Activated naive CD8-positive, alpha-beta T cell treated with anti-CD3 and anti-CD28 coated beads, Interleukin-2, amount 10 ng/mL, durations not matched to agents 7 days and 5 days (primary cell): Measurements from ENCODE around the gene MALAT1. TPM values are rescaled to one million over a fixed set of nuclear protein-coding genes. Genes with fewer than 3 reads are reported as not detected.
"Not testable (repeated sequence)": the region's sequence is repeated elsewhere in the genome, so short reads cannot be mapped to it uniquely, and the experiment has no call there.

Experiments used
- ATAC-seq: fragments of 150-1000 bp; cut with Tn5 transposase; one replicate; pipeline ENCODE4 v1.10.0; 2021; ENCODE audit warnings: low read depth, moderate library complexity
- POLR2A ChIA-PET: fragments of 350-600 bp; sonication (Branson Sonifier 250); formaldehyde crosslinking; loops from one replicate; lab custom pipeline; 2021; ENCODE audit warnings: antibody characterized with exemption; lab: Charles Lee
- DNase-seq: peaks from one replicate; pipeline ENCODE4 v3.0.0; 2021
- H3K27ac Mint-ChIP-seq: one replicate; pipeline ENCODE4 v1.8.0; 2022; ENCODE audit warnings: mild to moderate bottlenecking, mixed read lengths
- H3K27me3 Mint-ChIP-seq: one replicate; pipeline ENCODE4 v1.8.0; 2022; ENCODE audit warnings: mild to moderate bottlenecking, moderate library complexity, mixed read lengths
- H3K36me3 Mint-ChIP-seq: one replicate; pipeline ENCODE4 v1.8.0; 2021; ENCODE audit warnings: mild to moderate bottlenecking, mixed read lengths
- H3K4me1 Mint-ChIP-seq: one replicate; pipeline ENCODE4 v1.8.0; 2021; ENCODE audit warnings: mixed read lengths
- H3K4me3 Mint-ChIP-seq: one replicate; pipeline ENCODE4 v1.8.0; 2022; ENCODE audit warnings: mild to moderate bottlenecking, moderate library complexity, mixed read lengths
- H3K9me3 Mint-ChIP-seq: one replicate; pipeline ENCODE4 v1.8.0; 2021; ENCODE audit warnings: mixed read lengths
- total RNA-seq, 2 experiments: library from RNA; stranded (reverse); gene quantifications; one replicate each; pipeline ENCODE4 v1.2.3, GENCODE V29; 2021

Gene MALAT1
- total RNA-seq, 2 experiments from 2014 or later, result 13,719 to 14,448 TPM

GRCh38 chr11:65471447-65471891 is 27.4 kb upstream of the MALAT1 start:
- H3K4me1 Mint-ChIP-seq, result peaks cover 12% of the 10 kb centered on the region
- POLR2A ChIA-PET, result interaction anchor here (0.7 to 14.5 kb wide), 9 partner anchors 10 to 138 kb away, joined by 3 to 686 read pairs (median 3); partner anchors contain the start of genes DPF2, FRMD8, MALAT1 and NEAT1
- no peak for DNase-seq

DNA sequence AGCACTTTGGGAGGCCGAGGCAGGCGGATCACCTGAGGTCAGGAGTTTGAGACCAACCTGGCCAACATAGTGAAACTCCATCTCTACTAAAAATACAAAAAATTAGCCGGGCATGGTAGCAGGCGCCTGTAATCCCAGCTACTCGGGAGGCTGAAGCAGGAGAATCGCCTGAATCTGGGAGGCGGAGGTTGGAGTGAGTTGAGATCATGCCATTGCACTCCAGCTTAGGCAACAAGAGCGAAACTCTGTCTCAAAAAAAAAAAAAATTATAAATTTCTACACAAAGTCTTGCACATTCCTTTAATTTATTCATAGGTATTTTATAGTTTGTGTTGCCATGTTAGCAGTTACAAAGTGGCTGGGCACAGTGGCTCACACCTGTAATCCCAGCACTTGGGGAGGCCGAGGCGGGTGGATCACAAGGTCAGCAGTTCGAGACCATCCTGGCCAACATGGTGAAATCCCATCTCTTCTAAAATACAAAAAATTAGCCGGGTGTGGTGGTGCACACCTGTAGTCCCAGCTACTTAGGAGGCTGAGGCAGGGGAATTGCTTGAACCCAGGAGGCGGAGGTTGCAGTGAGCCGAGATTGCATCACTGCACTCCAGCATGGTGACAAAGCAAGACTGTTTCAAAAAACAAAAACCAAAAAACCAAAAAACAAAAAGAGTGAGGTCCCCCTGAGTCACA is 26.1 kb upstream of the MALAT1 start:
- not testable (repeated sequence) for H3K36me3 Mint-ChIP-seq, H3K27me3 Mint-ChIP-seq, ATAC-seq, H3K4me3 Mint-ChIP-seq, H3K9me3 Mint-ChIP-seq, DNase-seq
- peaks cover 16% of the 10 kb centered on the region for H3K4me1 Mint-ChIP-seq
- H3K27ac Mint-ChIP-seq, result peak overlapping the region; percentile 90
- POLR2A ChIA-PET, result interaction anchor here (0.8 to 14.5 kb wide), 6 partner anchors 20 to 90 kb away, joined by 3 to 686 read pairs (median 5); partner anchors contain the start of genes MALAT1, NEAT1 and SLC25A45

More at GRCh38 chr11:65471447-65471891, 27.4 kb upstream of the MALAT1 start:
- ATAC-seq, result peak; percentile 32
- H3K36me3 Mint-ChIP-seq, result no peaks in the 10 kb centered on the region
- H3K27me3 Mint-ChIP-seq, result no peaks in the 10 kb centered on the region
- no peak overlapping the region for H3K4me3 Mint-ChIP-seq
- peak overlapping the region; percentile 90 for H3K27ac Mint-ChIP-seq
- H3K9me3 Mint-ChIP-seq, result no peaks in the 10 kb centered on the region

GRCh38 chr11:65473278-65473860 is 25.5 kb upstream of the MALAT1 start:
- Mint-ChIP-seq H3K36me3 (peaks cover 1% of the 10 kb centered on the region), H3K4me1 (peaks cover 16% of the 10 kb centered on the region), H3K4me3 (no peak overlapping the region), H3K9me3 (no peaks in the 10 kb centered on the region), H3K27ac (no peak overlapping the region), H3K27me3 (no peaks in the 10 kb centered on the region)
- DNase-seq (no peak), ATAC-seq (no peak)
- POLR2A ChIA-PET, result interaction anchor here (10.7 to 14.5 kb wide), 2 partner anchors 24 to 53 kb away, joined by 145 to 686 read pairs; partner anchors contain the start of genes MALAT1 and NEAT1

GRCh38 chr11:65474864-65475263 is 24.0 kb upstream of the MALAT1 start:
- Mint-ChIP-seq H3K36me3 (peaks cover 1% of the 10 kb centered on the region), H3K4me1 (peaks cover 13% of the 10 kb centered on the region), H3K27me3 (no peaks in the 10 kb centered on the region), H3K4me3 (no peak overlapping the region), H3K9me3 (no peaks in the 10 kb centered on the region), H3K27ac (no peak overlapping the region)
- DNase-seq (no peak), ATAC-seq (no peak)
- POLR2A ChIA-PET, result interaction anchor here (6.3 to 14.5 kb wide), 2 partner anchors 23 to 54 kb away, joined by 147 to 686 read pairs; partner anchors contain the start of genes MALAT1 and NEAT1

- ATAC-seq (no peak), DNase-seq (no peak)
- peaks cover 2% of the 10 kb centered on the region for H3K27me3 Mint-ChIP-seq
- H3K9me3 Mint-ChIP-seq, result no peaks in the 10 kb centered on the region
- H3K4me1 Mint-ChIP-seq, result peaks cover 13% of the 10 kb centered on the region
- H3K4me3 Mint-ChIP-seq, result peak overlapping the region; percentile 100
- H3K27ac Mint-ChIP-seq, result peak overlapping the region; percentile 98
- POLR2A ChIA-PET, result interaction anchor here (1.0 to 14.5 kb wide), 8 partner anchors 12 to 143 kb away, joined by 3 to 686 read pairs (median 4); partner anchors contain the start of genes DPF2, MALAT1, NEAT1 and PCNX3
- H3K36me3 Mint-ChIP-seq, result peaks cover 1% of the 10 kb centered on the region
Measured at GRCh38 chr11:65476632-65477148, 22.2 kb upstream of the MALAT1 start.

GRCh38 chr11:65477149-65477965 is 21.5 kb upstream of the MALAT1 start:
- Mint-ChIP-seq H3K27ac (peak overlapping the region; percentile 98), H3K27me3 (peaks cover 4% of the 10 kb centered on the region), H3K9me3 (no peaks in the 10 kb centered on the region), H3K4me3 (peak overlapping the region; percentile 100), H3K36me3 (peaks cover 1% of the 10 kb centered on the region), H3K4me1 (peaks cover 9% of the 10 kb centered on the region)
- ATAC-seq (peak; percentile 85), DNase-seq (peak; percentile 92)
- POLR2A ChIA-PET, result interaction anchor here (0.6 to 14.5 kb wide), 9 partner anchors 13 to 138 kb away, joined by 3 to 686 read pairs (median 4); partner anchors contain the start of genes MALAT1, NEAT1 and PCNX3

DNA sequence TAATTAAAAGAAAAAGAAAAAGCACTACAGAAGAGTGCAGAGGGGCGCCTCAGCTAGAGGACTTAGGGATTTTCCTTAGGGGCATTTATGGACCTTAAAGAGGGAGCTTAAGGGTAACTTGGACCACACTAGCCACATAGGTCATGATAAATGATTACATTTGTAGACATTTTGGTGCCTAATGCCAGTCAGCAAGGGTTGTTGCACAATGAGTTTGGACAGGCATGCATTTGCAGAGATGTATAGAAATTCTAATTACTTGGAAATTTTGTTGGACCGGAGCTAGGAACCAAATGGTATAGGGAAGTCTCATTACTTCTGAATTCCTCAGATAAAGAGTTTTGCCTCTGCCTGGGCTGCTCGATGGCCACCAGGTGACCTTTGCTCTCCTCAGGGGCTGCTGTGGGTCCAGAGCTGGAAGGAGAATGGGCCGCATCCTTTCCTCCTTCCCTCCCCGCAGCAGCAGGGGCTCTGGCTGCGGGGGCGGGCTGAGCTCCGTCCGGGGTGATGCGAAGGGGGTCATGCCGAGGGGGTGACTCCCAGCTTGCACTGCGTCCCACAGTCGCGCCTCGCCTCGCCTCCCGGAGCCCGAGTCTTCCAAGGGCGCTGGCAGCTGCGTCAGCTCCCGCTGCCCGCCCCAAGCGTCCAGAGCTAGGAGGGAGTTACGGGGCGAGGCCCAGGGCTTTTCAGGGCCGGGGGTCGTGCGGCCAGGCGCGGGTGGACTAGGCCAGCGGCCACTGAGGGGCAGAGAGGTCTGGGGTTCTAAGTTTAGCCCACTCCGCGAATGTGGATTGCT is 20.3 kb upstream of the MALAT1 start:
- ATAC-seq, result no peak
- peak overlapping the region; percentile 49 for H3K4me3 Mint-ChIP-seq
- no peak for DNase-seq
- H3K36me3 Mint-ChIP-seq, result peaks cover 1% of the 10 kb centered on the region
- peaks cover 8% of the 10 kb centered on the region for H3K27me3 Mint-ChIP-seq
- peaks cover 9% of the 10 kb centered on the region for H3K4me1 Mint-ChIP-seq
- H3K9me3 Mint-ChIP-seq, result no peaks in the 10 kb centered on the region
- H3K27ac Mint-ChIP-seq, result no peak overlapping the region
- POLR2A ChIA-PET, result interaction anchor here (0.8 to 14.5 kb wide), 6 partner anchors 19 to 137 kb away, joined by 3 to 686 read pairs (median 4); partner anchors contain the start of genes MALAT1, NEAT1 and PCNX3

DNA sequence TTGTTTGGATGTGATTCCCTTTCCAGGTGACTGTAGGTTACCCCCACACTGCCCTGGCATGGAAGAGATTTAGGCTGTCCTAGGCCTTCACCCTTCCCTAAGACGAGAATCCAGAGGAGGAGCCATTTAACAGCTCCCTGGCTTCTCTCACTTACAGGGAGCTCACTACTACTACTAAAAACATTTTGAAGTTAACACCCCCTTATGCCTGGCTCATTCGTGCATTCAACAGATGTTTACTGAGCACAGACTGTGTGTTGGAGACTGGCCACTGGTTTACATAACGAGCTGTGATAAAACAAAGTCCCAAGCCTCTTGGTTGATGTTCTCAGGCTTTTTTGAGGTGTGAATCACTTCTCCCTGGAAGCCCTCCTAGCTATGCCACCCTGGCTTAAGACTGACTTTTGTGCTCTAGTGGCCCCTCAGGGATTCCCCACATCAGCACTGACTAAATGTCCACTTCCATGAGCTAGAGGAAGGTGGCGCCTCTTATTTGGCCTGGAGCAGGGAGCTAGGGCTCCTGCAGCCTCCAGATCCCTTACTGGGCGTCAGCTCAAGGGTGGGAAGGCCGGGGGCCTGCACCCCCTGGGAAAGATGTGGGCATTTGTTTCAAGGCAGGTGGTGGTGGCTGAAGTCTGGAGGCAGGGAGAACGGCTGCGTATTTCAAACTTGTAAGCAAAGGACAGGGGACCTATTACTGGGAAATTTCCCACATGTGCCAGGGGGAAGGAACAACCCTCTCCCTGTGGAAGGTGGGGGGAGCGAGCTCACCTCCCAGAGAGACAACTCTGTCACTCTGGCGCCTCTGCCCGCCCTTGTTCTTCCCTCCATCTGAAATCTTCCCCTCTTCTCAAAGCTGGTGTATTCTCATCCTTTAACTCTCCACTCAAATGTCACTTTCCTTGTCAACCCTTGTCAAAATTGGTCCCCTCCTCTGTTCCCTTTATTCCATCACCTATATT is 19.4 kb upstream of the MALAT1 start:
- H3K27ac Mint-ChIP-seq, result no peak overlapping the region
- POLR2A ChIA-PET, result interaction anchor here (0.8 to 14.5 kb wide), 3 partner anchors 18 to 58 kb away, joined by 3 to 686 read pairs (median 147); partner anchors contain the start of genes MALAT1 and NEAT1
- H3K27me3 Mint-ChIP-seq, result peaks cover 10% of the 10 kb centered on the region
- H3K9me3 Mint-ChIP-seq, result no peaks in the 10 kb centered on the region
- DNase-seq, result no peak
- no peak overlapping the region for H3K4me3 Mint-ChIP-seq
- peaks cover 1% of the 10 kb centered on the region for H3K36me3 Mint-ChIP-seq
- H3K4me1 Mint-ChIP-seq, result peaks cover 9% of the 10 kb centered on the region
- no peak for ATAC-seq

DNA sequence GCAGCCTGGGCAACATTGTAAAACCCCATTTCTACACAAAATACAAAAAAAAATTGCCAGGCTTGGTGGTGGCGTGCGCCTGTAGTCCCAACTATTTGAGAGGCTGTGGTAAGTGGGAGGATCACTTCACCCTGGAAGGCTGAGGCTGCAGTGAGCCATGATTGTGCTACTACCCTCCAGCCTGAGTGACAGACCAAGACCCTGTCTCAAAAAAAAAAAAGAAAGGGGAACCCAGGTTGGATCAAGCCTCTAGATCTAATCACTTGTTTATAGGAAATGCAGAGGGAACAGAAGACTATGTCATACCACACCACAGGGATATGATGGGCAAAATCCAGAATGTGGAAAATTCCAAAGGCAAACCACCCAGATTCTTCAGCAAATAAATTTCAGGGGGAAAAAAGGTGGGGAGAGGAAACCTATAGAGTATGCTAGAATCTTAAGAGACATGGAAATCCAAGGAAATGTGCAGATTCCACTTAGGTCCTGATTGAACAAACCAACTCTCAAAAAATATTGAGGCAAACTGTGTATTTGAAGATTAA is 16.5 kb upstream of the MALAT1 start:
- peaks cover 12% of the 10 kb centered on the region for H3K27me3 Mint-ChIP-seq
- H3K9me3 Mint-ChIP-seq, result no peaks in the 10 kb centered on the region
- no peak overlapping the region for H3K27ac Mint-ChIP-seq
- ATAC-seq, result no peak
- H3K36me3 Mint-ChIP-seq, result no peaks in the 10 kb centered on the region
- DNase-seq, result no peak
- POLR2A ChIA-PET, result interaction anchor here (0.7 to 14.5 kb wide), 4 partner anchors 15 to 59 kb away, joined by 3 to 686 read pairs (median 3); partner anchors contain the start of gene MALAT1
- no peak overlapping the region for H3K4me3 Mint-ChIP-seq
- H3K4me1 Mint-ChIP-seq, result peaks cover 3% of the 10 kb centered on the region

- no peak for ATAC-seq
Measured at GRCh38 chr11:65485920-65486219, 13.0 kb upstream of the MALAT1 start.

More at GRCh38 chr11:65485920-65486219, 13.0 kb upstream of the MALAT1 start:
- no peak for DNase-seq
- no peaks in the 10 kb centered on the region for H3K36me3 Mint-ChIP-seq
- POLR2A ChIA-PET, result interaction anchor here (0.6 to 28.7 kb wide), 6 partner anchors 11 to 101 kb away, joined by 3 to 2884 read pairs (median 42); partner anchors contain the start of genes MALAT1 and NEAT1
- peaks cover 17% of the 10 kb centered on the region for H3K4me1 Mint-ChIP-seq
- no peak overlapping the region for H3K27ac Mint-ChIP-seq
- peaks cover 11% of the 10 kb centered on the region for H3K27me3 Mint-ChIP-seq
- H3K4me3 Mint-ChIP-seq, result no peak overlapping the region
- no peaks in the 10 kb centered on the region for H3K9me3 Mint-ChIP-seq
